ENCODE results near the gene UBR4. TPM values are rescaled to one million over a fixed set of nuclear protein-coding genes. Genes with fewer than 3 reads are reported as not detected.

Gene UBR4
- total and polyA plus RNA-seq, 2 of the 8 experiments (the other 6 are each of a cell fraction or from before 2014, with no cell fraction given) = 139 to 152 TPM

GRCh38 chr1:19220080-19220846 is 10.2 kb upstream of the UBR4 start (continued):
- no peak for TF ChIP-seq RXRA (IDR thresholded peaks at IDR 0.05; ENCODE audit: insufficient read depth, low read depth, low read length)
- TF ChIP-seq TEAD4 (IDR thresholded peaks at IDR 0.05; ENCODE audit: low read depth, low read length) = no peak
